ENCODE data around the gene PRDM5. TPM values are rescaled to one million over a fixed set of nuclear protein-coding genes. Genes with fewer than 3 reads are reported as not detected.

Gene PRDM5
- total RNA-seq, 3 donors from 2014 or later (not counting 1 experiment from before 2014, with no cell fraction given), result not detected

DNA sequence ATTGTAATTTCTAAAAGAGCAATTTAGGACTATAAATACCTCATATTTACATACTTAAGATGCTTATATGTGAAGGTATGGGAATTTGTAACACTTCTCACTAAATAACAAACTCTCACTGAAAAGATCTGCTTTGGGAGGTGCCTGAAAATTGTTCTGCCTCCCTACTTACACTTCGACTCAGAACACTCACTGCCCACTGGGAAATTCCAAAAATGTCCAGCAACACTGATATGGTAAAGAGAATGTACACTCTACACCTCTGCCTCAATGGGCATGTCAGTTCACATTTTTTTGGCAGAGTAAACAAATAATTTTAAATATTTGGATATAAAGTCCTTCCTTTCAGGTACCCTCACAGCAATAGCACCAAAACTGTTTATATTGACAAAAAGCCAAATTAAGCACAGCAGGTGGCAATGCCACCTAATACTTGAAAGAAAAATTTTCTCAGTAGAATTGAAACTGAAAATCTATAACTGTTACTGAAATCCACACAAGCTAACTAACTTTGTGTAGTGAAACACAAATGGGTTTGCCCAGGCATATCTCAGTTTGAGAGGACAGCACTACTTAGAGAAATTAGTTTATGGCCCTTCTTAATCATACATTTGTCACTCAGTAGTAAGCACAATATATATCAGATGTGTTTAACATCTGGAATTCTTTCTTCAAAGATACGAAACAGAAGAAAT lies 67.1 kb downstream of the PRDM5 start:
- no peak for DNase-seq
- Mint-ChIP-seq H3K9me3 (no peaks in the 10 kb centered on the region), H3K27me3 (ENCODE audit: low read depth in 2 of 2) (no peaks in the 10 kb centered on the region), H3K36me3 (no peaks in the 10 kb centered on the region), H3K27ac (no peak overlapping the region), H3K4me3 (no peak overlapping the region), H3K4me1 (no peaks in the 10 kb centered on the region)
- no peaks in the 10 kb centered on the region for H3K36me3 ChIP-seq (ENCODE audit: control insufficient read depth, insufficient read depth, low read length)
- no peak overlapping the region for H3K4me3 ChIP-seq (ENCODE audit: low read length)
- WGBS (ENCODE audit: insufficient coverage), result 80% methylated on average over 1 of the region's 2 CpGs
- H3K27me3 ChIP-seq (ENCODE audit: control insufficient read depth, insufficient read depth, low read length), result no peaks in the 10 kb centered on the region
- H3K9me3 ChIP-seq (ENCODE audit: control insufficient read depth, insufficient read depth, low read length), result no peaks in the 10 kb centered on the region
- TF ChIP-seq, protein P1, sequence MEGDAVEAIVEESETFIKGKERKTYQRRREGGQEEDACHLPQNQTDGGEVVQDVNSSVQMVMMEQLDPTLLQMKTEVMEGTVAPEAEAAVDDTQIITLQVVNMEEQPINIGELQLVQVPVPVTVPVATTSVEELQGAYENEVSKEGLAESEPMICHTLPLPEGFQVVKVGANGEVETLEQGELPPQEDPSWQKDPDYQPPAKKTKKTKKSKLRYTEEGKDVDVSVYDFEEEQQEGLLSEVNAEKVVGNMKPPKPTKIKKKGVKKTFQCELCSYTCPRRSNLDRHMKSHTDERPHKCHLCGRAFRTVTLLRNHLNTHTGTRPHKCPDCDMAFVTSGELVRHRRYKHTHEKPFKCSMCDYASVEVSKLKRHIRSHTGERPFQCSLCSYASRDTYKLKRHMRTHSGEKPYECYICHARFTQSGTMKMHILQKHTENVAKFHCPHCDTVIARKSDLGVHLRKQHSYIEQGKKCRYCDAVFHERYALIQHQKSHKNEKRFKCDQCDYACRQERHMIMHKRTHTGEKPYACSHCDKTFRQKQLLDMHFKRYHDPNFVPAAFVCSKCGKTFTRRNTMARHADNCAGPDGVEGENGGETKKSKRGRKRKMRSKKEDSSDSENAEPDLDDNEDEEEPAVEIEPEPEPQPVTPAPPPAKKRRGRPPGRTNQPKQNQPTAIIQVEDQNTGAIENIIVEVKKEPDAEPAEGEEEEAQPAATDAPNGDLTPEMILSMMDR (IDR thresholded peaks at IDR 0.05), result no peak
- ATAC-seq, result no peak
- intact Hi-C loops (cut with micrococcal nuclease), result no loop called here
- no peaks in the 10 kb centered on the region for H3K4me1 ChIP-seq (ENCODE audit: control insufficient read depth, insufficient read depth, low read length)
- H3K27ac ChIP-seq (ENCODE audit: low read length), result no peak overlapping the region

DNA sequence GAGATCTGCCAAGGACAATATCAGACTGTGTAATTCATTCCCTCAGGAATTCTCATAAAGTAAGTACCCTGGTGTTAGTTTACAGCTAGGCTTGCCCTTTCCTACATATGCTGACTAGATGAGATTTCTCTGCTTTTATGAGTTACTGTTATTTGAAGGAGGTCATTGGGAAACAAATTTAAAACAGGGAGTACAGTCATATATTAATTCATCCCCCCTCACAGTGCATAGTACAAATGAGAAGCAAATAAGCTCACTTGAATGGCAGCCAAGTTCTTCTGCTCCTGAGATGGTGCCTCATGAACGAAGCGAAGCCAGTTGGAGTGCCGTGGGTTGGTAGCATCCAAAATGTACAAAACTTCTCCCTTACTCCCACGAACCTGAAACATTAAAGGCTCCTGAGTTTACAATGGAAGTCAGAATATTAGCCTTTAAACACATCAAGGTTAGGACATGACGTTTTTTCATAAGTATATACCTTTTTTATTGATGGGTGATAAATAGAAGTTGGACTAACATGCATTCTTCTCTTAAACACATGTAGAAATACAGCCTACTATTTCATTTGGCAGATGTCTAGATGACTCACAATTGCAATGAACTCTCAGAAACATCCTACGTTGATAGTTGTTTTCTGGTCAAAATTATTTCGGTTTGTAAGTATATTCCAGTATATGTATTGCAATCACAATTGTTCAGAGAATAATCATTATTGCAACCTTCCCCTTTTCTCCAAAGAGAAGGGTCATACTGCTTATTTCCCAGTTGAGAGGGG lies 69.2 kb downstream of the PRDM5 start:
- H3K4me3 ChIP-seq (ENCODE audit: low read length), result no peak overlapping the region
- H3K36me3 ChIP-seq (ENCODE audit: control insufficient read depth, insufficient read depth, low read length), result no peaks in the 10 kb centered on the region
- intact Hi-C loops (cut with micrococcal nuclease), result no loop called here
- TF ChIP-seq, protein P1 (IDR thresholded peaks at IDR 0.05), result no peak
- H3K4me1 ChIP-seq (ENCODE audit: control insufficient read depth, insufficient read depth, low read length), result no peaks in the 10 kb centered on the region
- H3K9me3 Mint-ChIP-seq, result no peaks in the 10 kb centered on the region
- no peak overlapping the region for H3K27ac Mint-ChIP-seq
- H3K4me3 Mint-ChIP-seq, result no peak overlapping the region
- WGBS (ENCODE audit: insufficient coverage), result 98% methylated on average over 3 of the region's 7 CpGs
- no peaks in the 10 kb centered on the region for H3K9me3 ChIP-seq (ENCODE audit: control insufficient read depth, insufficient read depth, low read length)
- no peak overlapping the region for H3K27ac ChIP-seq (ENCODE audit: low read length)
- no peaks in the 10 kb centered on the region for H3K27me3 Mint-ChIP-seq (ENCODE audit: low read depth in 2 of 2)
- H3K4me1 Mint-ChIP-seq, result no peaks in the 10 kb centered on the region
- DNase-seq, result no peak
- H3K36me3 Mint-ChIP-seq, result no peaks in the 10 kb centered on the region
- no peak for ATAC-seq
- H3K27me3 ChIP-seq (ENCODE audit: control insufficient read depth, insufficient read depth, low read length), result no peaks in the 10 kb centered on the region

DNA sequence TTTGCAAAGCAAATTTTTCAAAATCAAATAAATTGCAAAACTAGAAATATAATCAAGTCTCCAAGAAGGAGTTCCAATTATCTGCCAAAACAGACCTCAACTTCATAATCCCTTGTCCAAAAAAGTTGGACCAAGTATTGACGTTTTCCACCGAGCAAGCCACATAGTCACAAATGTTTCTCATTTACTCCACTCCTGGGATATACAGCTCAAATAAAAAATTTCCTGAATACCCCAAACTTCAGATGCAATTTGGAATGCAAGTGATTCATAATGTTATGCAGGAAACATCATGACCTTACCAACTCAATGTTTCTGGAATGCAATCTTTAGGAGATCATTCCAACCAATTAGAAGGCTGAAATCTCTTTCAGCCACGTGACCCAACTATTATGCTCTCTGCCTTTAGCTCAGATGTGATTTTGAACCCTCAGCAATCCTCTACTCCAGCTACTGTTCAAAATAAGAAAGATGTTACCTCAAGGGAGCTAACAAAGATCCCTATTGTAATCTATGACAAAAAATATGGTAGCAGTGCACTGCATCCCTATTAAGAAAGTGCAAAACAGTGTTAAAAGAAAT lies 72.4 kb downstream of the PRDM5 start:
- DNase-seq (no peak), ATAC-seq (no peak)
- Histone ChIP-seq H3K4me1 (ENCODE audit: control insufficient read depth, insufficient read depth, low read length) (no peaks in the 10 kb centered on the region), H3K9me3 (ENCODE audit: control insufficient read depth, insufficient read depth, low read length) (no peaks in the 10 kb centered on the region), H3K4me3 (ENCODE audit: low read length) (no peak overlapping the region), H3K36me3 (ENCODE audit: control insufficient read depth, insufficient read depth, low read length) (no peaks in the 10 kb centered on the region), H3K27me3 (ENCODE audit: control insufficient read depth, insufficient read depth, low read length) (no peaks in the 10 kb centered on the region), H3K27ac (ENCODE audit: low read length) (no peak overlapping the region)
- 92% methylated on average over 3 of the region's 3 CpGs for WGBS (ENCODE audit: insufficient coverage)
- intact Hi-C loops (cut with micrococcal nuclease), result no loop called here
- H3K36me3 Mint-ChIP-seq, result no peaks in the 10 kb centered on the region
- H3K27me3 Mint-ChIP-seq (ENCODE audit: low read depth in 2 of 2), result no peaks in the 10 kb centered on the region
- TF ChIP-seq, protein P1 (IDR thresholded peaks at IDR 0.05), result no peak
- no peaks in the 10 kb centered on the region for H3K9me3 Mint-ChIP-seq
- no peak overlapping the region for H3K4me3 Mint-ChIP-seq
- no peaks in the 10 kb centered on the region for H3K4me1 Mint-ChIP-seq
- no peak overlapping the region for H3K27ac Mint-ChIP-seq

Measured in natural killer cell (primary cell).